GM21737 (cell line): ENCODE data around the gene NUP155.
"Not testable (repeated sequence)": the region's sequence is repeated elsewhere in the genome, so short reads cannot be mapped to it uniquely, and the experiment has no call there.

ENCODE experiments used
- ATAC-seq: cut with Tn5 transposase; IDR thresholded peaks from one replicate; pipeline ENCODE4 v1.9.1; 2021; ENCODE audit warnings: mild to moderate bottlenecking, moderate library complexity; ENCODE audit not compliant: unreplicated experiment

NUP155 gene

GRCh38 chr5:37283214-37283820, 87.6 kb downstream of the NUP155 start:
- no peak for ATAC-seq

GRCh38 chr5:37275511-37275910, 95.4 kb downstream of the NUP155 start:
- no peak for ATAC-seq

GRCh38 chr5:37272511-37272910, 98.4 kb downstream of the NUP155 start:
- no peak for ATAC-seq

GRCh38 chr5:37268100-37268499, 102.8 kb downstream of the NUP155 start:
- ATAC-seq: not testable (repeated sequence)

- ATAC-seq: no peak
These were observed 115.0 kb downstream of the NUP155 start for GRCh38 chr5:37255774-37256358.

- no peak for ATAC-seq
These were observed 116.3 kb downstream of the NUP155 start for GRCh38 chr5:37254581-37254980.

- no peak for ATAC-seq
These were observed 119.2 kb downstream of the NUP155 start for GRCh38 chr5:37251665-37252064.

- no peak for ATAC-seq
These were observed 121.1 kb downstream of the NUP155 start for GRCh38 chr5:37249815-37250164.

- peak; percentile 72 for ATAC-seq
These were observed 121.7 kb downstream of the NUP155 start, which contains the start of gene CPLANE1 for GRCh38 chr5:37248970-37249814. Gene CPLANE1 (minus strand): TSS chr5:37249376. CDS start chr5:37247698, 1,678 bp downstream.

- ATAC-seq: no peak
These were observed 122.4 kb downstream of the NUP155 start for GRCh38 chr5:37248421-37248969.

GRCh38 chr5:37247496-37247895, 123.4 kb downstream of the NUP155 start:
- ATAC-seq: no peak

- ATAC-seq: no peak
These were observed 123.9 kb downstream of the NUP155 start for GRCh38 chr5:37247036-37247435.
